HG02870 (cell line): Measurements from ENCODE around the gene MLN.

ENCODE experiments used
- ATAC-seq: cut with Tn5 transposase; IDR thresholded peaks from one replicate; pipeline ENCODE4 v1.9.1; 2021; ENCODE audit warnings: mild to moderate bottlenecking, moderate library complexity; ENCODE audit not compliant: unreplicated experiment

Gene MLN

GRCh38 chr6:33756211-33756954 lies 47.4 kb downstream of the MLN start:
- ATAC-seq = no peak

DNA sequence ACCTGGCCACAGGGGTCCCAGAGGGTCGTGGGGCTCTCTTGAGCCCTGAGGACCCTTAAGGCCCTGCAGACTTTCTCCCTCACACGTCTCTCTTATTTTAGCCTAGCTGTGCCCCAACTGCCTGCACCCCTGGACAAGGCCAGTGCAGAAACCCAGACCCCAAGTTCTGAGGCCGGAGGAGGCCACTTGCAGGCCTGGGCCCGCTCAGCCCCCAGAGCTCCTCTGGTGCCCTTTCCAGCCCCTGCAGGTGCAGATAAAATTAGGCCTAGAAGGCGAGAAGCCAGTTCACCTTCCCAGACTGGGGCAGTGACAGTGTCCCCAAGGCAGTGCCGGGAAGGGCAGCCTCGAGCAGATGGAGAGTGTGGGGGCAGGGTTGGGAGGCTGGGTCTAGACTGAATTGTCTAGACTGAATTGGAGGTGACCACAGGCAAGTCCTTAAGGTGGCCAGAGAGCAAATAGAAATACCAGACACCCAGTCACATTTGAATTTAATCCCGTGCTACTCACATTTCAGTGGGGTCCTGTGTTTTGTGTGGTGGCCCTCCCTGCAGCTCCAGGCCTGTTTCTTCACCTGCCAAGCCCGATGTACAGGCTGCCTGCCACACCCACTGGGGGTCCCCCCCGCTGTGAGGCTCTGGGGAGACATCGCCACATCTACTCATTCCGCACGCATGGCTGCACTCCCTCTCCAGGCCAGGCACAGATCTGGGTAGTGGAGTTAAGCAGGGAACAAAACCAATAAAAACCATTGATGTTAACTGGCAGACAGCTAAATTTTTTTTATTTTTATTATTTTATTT lies 48.5 kb downstream of the MLN start:
- no peak for ATAC-seq

GRCh38 chr6:33754222-33754621 lies 49.6 kb downstream of the MLN start:
- no peak for ATAC-seq

GRCh38 chr6:33752646-33753015 lies 51.2 kb downstream of the MLN start:
- ATAC-seq = no peak

- ATAC-seq = no peak
Observed at GRCh38 chr6:33751771-33752645, 51.8 kb downstream of the MLN start.

GRCh38 chr6:33750244-33750991 lies 53.4 kb downstream of the MLN start:
- ATAC-seq = no peak

GRCh38 chr6:33749401-33749800 lies 54.4 kb downstream of the MLN start:
- no peak for ATAC-seq

DNA sequence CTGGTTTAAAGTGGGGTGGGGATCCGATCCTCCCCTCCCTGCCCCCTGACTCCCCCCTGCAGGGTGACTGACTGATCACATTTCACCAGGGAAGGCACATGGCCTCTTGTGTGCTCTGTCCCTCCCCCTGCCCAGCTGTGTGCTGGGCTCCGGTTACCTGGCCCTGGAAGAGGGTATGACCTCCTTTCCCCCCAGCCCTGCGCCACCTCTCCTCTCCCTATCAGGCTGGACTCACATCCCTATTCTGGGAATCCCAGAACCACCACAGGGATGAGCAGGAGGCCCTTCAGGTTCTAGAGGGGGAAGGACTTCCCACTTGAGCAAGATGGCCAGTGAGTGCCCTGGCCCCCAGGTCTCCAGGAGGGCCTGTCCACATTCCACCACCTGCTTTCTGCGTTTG lies 55.0 kb downstream of the MLN start:
- ATAC-seq = no peak

- ATAC-seq = no peak
Observed at GRCh38 chr6:33747823-33748222, 56.0 kb downstream of the MLN start.

DNA sequence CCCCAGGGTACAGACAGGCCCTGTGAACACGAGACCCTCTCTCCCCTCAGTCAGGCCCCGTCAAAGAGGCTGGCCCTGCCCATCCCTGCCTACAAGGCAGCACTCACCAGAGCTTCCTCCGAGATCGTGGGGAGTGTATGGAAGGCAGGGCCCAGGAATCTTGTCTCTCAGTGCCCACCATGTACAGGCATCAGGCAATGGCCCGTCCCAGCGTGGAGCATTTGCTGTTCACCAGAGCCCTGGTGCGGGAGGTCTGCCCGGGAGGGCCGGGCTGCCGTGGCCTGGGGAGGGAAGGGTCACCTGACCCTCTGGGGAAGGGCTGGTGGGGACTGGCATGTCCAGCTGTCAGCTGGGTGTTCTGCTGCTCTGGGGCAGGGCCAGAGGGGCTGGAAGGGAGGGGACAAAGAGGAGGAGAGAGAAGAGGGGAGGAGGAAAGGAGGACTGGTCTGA lies 57.1 kb downstream of the MLN start, which contains the start of gene IP6K3:
Gene IP6K3 (minus strand): TSS at position 255 of the 450 bp plus-strand sequence. CDS start 11,429 bp downstream, outside the sequence.
- no peak for ATAC-seq

DNA sequence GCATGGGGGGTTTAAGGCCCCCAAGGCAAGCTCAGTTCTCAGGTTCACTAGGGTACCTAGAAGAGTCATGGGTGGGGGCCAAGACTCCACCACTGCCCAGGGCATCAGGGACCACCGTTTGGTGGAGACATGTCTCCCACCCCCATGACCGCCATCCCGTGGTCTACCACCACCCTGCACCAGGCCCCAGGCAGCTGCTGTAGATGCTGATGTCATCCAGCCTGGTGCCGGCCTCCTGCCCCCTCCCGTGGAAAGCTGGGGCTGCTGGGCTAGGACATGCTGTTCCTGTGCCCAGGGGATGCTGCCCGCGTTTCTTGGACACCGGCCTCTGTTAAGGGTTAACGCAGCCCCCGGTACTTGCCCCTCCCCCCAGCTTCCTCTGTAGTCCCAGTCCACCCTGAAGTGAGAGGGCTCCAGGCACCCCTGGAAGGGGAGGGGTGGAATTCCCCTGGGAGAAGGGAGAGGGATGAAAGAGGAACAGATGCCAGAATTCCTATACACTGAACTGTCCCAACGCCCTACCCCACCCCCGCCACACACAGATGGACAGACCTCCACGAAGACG lies 57.7 kb downstream of the MLN start:
- no peak for ATAC-seq

- no peak for ATAC-seq
Observed at GRCh38 chr6:33745548-33745947, 58.3 kb downstream of the MLN start.

- no peak for ATAC-seq
Observed at GRCh38 chr6:33744895-33745546, 58.8 kb downstream of the MLN start.
